ENCODE results near the gene LIM2.

LIM2 gene

GRCh38 chr19:51382004-51382403 is 5.8 kb downstream of the LIM2 start:
- no peak for DNase-seq (ENCODE audit: low read depth)
- H3K4me3 ChIP-seq (ENCODE audit: low read depth, low read length): no peak overlapping the region
- TF ChIP-seq CTCF (conservative IDR thresholded peaks at IDR 0.05; ENCODE audit: low read depth, low read length): no peak

- H3K4me3 ChIP-seq (ENCODE audit: low read depth, low read length): no peak overlapping the region
- no peak for TF ChIP-seq CTCF (conservative IDR thresholded peaks at IDR 0.05; ENCODE audit: low read depth, low read length)
- no peak for DNase-seq (ENCODE audit: low read depth)
Observed at GRCh38 chr19:51380379-51380778, 7.4 kb downstream of the LIM2 start.

- TF ChIP-seq CTCF (conservative IDR thresholded peaks at IDR 0.05; ENCODE audit: low read depth, low read length): no peak
- no peak overlapping the region for H3K4me3 ChIP-seq (ENCODE audit: low read depth, low read length)
- DNase-seq (ENCODE audit: low read depth): no peak
Observed at GRCh38 chr19:51377422-51377821, 10.4 kb downstream of the LIM2 start.

GRCh38 chr19:51375504-51376221 is 12.1 kb downstream of the LIM2 start:
- no peak overlapping the region for H3K4me3 ChIP-seq (ENCODE audit: low read depth, low read length)
- TF ChIP-seq CTCF (conservative IDR thresholded peaks at IDR 0.05; ENCODE audit: low read depth, low read length): no peak
- DNase-seq (ENCODE audit: low read depth): no peak

- DNase-seq (ENCODE audit: low read depth): no peak
- H3K4me3 ChIP-seq (ENCODE audit: low read depth, low read length): no peak within 1 kb of the TSS
- TF ChIP-seq CTCF (conservative IDR thresholded peaks at IDR 0.05; ENCODE audit: low read depth, low read length): no peak
Observed at GRCh38 chr19:51372649-51373504, 14.9 kb downstream of the LIM2 start, which contains the start of gene NKG7. NKG7 (minus strand) TSS chr19:51372654; CDS start chr19:51372535, 119 bp downstream.

- TF ChIP-seq CTCF (conservative IDR thresholded peaks at IDR 0.05; ENCODE audit: low read depth, low read length): no peak
- H3K4me3 ChIP-seq (ENCODE audit: low read depth, low read length): no peak overlapping the region
- DNase-seq (ENCODE audit: low read depth): no peak
Observed at GRCh38 chr19:51372021-51372648, 15.6 kb downstream of the LIM2 start.

Measured in choroid plexus epithelial cell (primary cell).